Dedifferentiated amniotic fluid mesenchymal stem cell (primary cell): ENCODE measurements around the gene RPS6KC1.
"Not testable (repeated sequence)": the region's sequence is repeated elsewhere in the genome, so short reads cannot be mapped to it uniquely, and the experiment has no call there.

Source experiments
- DNase-seq: peaks from one replicate; pipeline ENCODE4 v3.0.0-alpha.2; 2016; ENCODE audit errors: extremely low spot score

Gene RPS6KC1

GRCh38 chr1:213110349-213111300, 59.6 kb downstream of the RPS6KC1 start:
- DNase-seq, result no peak

- DNase-seq, result no peak
Observed at GRCh38 chr1:213111502-213111901, 60.5 kb downstream of the RPS6KC1 start.

GRCh38 chr1:213112723-213113122, 61.7 kb downstream of the RPS6KC1 start:
- DNase-seq, result not testable (repeated sequence)

GRCh38 chr1:213117699-213118180, 66.7 kb downstream of the RPS6KC1 start:
- DNase-seq, result not testable (repeated sequence)

GRCh38 chr1:213119794-213120193, 68.8 kb downstream of the RPS6KC1 start:
- DNase-seq, result no peak

- DNase-seq, result no peak
Observed at GRCh38 chr1:213120386-213120785, 69.3 kb downstream of the RPS6KC1 start.

- no peak for DNase-seq
Observed at GRCh38 chr1:213120961-213121360, 69.9 kb downstream of the RPS6KC1 start.

GRCh38 chr1:213122514-213122929, 71.5 kb downstream of the RPS6KC1 start:
- DNase-seq, result peak; percentile 71

- DNase-seq, result no peak
Observed at GRCh38 chr1:213123087-213123486, 72.0 kb downstream of the RPS6KC1 start.

GRCh38 chr1:213123536-213123935, 72.5 kb downstream of the RPS6KC1 start:
- no peak for DNase-seq

- no peak for DNase-seq
Observed at GRCh38 chr1:213124590-213124989, 73.5 kb downstream of the RPS6KC1 start.

- no peak for DNase-seq
Observed at GRCh38 chr1:213125643-213126042, 74.6 kb downstream of the RPS6KC1 start.

GRCh38 chr1:213127074-213127473, 76.0 kb downstream of the RPS6KC1 start:
- DNase-seq, result no peak

- DNase-seq, result no peak
Observed at GRCh38 chr1:213131851-213132655, 81.0 kb downstream of the RPS6KC1 start.

GRCh38 chr1:213135572-213135971, 84.5 kb downstream of the RPS6KC1 start:
- no peak for DNase-seq

- DNase-seq, result no peak
Observed at GRCh38 chr1:213136190-213136917, 85.3 kb downstream of the RPS6KC1 start.

- no peak for DNase-seq
Observed at GRCh38 chr1:213138391-213138790, 87.3 kb downstream of the RPS6KC1 start.

GRCh38 chr1:213138892-213139291, 87.9 kb downstream of the RPS6KC1 start:
- peak; percentile 27 for DNase-seq

GRCh38 chr1:213148905-213149304, 97.9 kb downstream of the RPS6KC1 start:
- no peak for DNase-seq

GRCh38 chr1:213150090-213150489, 99.0 kb downstream of the RPS6KC1 start:
- DNase-seq, result not testable (repeated sequence)

GRCh38 chr1:213154056-213154685, 103.1 kb downstream of the RPS6KC1 start:
- no peak for DNase-seq
